Measurements from ENCODE around the gene PPP1R7. TPM values are rescaled to one million over a fixed set of nuclear protein-coding genes. Genes with fewer than 3 reads are reported as not detected.

The PPP1R7 gene
- total RNA-seq, 1 experiment from 2014 or later, result 45.4 TPM

DNA sequence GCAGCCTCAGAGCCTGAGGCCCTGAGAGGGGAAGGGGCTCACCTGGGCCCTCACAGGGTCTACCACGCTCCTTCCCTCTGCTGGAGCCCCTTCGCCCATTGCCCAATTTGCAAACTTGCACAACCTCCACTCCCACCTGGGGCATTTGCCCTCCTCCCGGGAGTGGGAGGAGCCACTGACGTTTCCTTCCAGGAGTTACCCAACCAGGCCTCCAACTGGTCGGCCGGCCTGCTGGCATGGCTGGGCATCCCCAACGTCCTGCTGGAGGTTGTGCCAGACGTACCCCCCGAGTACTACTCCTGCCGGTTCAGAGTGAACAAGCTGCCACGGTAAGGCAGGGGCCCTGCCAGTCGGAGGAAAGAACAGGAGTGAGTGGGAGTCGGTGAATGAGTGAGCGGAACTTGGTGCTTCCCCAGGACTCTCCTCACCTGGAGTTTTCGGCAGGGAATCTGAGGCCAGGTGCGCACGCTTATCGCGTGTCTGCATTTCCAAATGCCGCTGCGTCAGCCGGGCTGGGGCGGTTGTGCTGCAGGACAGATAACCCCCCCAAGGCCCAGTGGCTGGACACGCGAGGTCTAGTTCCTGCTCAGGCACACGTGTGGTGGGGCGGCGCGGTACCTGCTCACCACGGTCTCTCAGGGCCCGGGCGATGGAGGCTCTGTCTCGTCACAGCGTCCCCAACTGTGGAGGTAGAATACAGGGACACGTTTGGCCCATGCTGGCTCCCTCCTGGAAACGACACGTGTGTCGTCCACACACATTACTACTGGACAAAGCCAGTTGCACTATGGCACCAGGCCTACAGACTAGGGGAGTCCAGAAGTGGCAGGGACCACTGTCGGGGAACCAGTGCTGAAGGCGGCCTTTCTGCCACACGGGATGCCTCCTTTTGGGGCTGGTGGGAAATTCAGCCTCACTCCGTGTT, 49.9 kb downstream of the PPP1R7 start:
- no peaks in the 10 kb centered on the region for H3K4me1 ChIP-seq (ENCODE audit: control insufficient read depth in 1 of 2, insufficient read depth in 2 of 2, low read length in 2 of 2)
- no peak overlapping the region for H3K27ac ChIP-seq (ENCODE audit: low read depth, low read length)
- H3K9ac ChIP-seq (ENCODE audit: low read length), result no peak overlapping the region
- BruUV-seq (replicated peaks), result no TSS peak
- H3K36me3 ChIP-seq (ENCODE audit: control insufficient read depth in 1 of 2, insufficient read depth in 2 of 2, low read length in 2 of 2), result no peaks in the 10 kb centered on the region
- no peaks in the 10 kb centered on the region for H3K79me2 ChIP-seq (ENCODE audit: insufficient read depth, low read length)
- DNase-seq (ENCODE audit: low read depth, low spot score) (no peak), ATAC-seq (peak; percentile 47)
- POLR2A ChIA-PET, result no interaction called here
- H4K20me1 ChIP-seq (ENCODE audit: insufficient read depth), result no peaks in the 10 kb centered on the region
- H2AFZ ChIP-seq (ENCODE audit: low read depth, low read length, poor library complexity, severe bottlenecking), result no peak overlapping the region
- intact Hi-C loops (cut with micrococcal nuclease), result no loop called here
- H3K9me2 ChIP-seq (ENCODE audit: insufficient read depth), result no peaks in the 10 kb centered on the region
- H3K4me3 ChIP-seq (replicated peaks in 1 of 2; ENCODE audit: low read depth in 1 of 2, low read length in 2 of 2), result no peak overlapping the region
- CTCF ChIA-PET, result no interaction called here
- no peaks in the 10 kb centered on the region for H3K9me3 ChIP-seq (ENCODE audit: control insufficient read depth in 1 of 2, insufficient read depth in 1 of 2, low read depth in 1 of 2, low read length in 2 of 2)
- H3K4me2 ChIP-seq (ENCODE audit: low read length), result no peak overlapping the region
- RAD21 ChIA-PET (ENCODE audit: low non-redundant PET in 1 of 2, low total read pairs in 2 of 2, uncharacterized antibody in 2 of 2, unreplicated experiment in 2 of 2), result no interaction called here
- TF ChIP-seq EZH2phosphoT487 (IDR thresholded peaks at IDR 0.05; ENCODE audit: borderline replicate concordance) (no peak), EGR1 (IDR thresholded peaks at IDR 0.05; ENCODE audit: low read depth) (no peak)
- TF ChIP-seq, protein P1, sequence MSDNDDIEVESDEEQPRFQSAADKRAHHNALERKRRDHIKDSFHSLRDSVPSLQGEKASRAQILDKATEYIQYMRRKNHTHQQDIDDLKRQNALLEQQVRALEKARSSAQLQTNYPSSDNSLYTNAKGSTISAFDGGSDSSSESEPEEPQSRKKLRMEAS (IDR thresholded peaks at IDR 0.05), result no peak
- TF ChIP-seq, protein P2, sequence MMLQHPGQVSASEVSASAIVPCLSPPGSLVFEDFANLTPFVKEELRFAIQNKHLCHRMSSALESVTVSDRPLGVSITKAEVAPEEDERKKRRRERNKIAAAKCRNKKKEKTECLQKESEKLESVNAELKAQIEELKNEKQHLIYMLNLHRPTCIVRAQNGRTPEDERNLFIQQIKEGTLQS (IDR thresholded peaks at IDR 0.05), result no peak
- no peaks in the 10 kb centered on the region for H3K27me3 ChIP-seq (ENCODE audit: insufficient read depth, low read length)

DNA sequence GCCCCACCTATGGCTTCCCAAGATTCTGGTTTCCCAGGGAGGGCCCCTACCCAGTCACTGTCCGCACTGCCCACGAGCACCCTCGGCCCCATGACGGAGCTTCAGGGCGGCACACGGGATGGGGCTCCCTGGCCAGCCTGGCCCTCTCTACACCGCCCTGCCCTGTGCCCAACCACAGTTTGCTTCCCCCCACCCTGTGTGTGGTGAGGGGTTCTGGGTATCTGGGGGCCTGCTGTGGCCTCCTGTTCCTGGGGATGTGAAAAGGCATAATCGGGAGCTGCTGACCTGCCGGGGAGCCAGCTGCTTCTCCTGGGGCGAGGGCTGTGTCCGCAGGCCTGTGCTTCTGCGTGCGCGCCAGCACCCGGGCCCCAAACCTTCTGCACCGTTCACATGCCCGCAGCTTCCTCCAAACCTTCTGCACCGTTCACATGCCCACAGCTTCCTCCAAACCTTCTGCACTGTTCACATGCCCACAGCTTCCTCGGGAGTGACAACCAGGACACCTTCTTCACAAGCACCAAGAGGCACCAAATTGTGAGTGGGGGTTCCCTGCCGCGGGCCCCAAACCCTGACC, 50.6 kb downstream of the PPP1R7 start:
- POLR2A ChIA-PET, result no interaction called here
- Histone ChIP-seq H2AFZ (ENCODE audit: low read depth, low read length, poor library complexity, severe bottlenecking) (no peak overlapping the region), H3K9me2 (ENCODE audit: insufficient read depth) (no peaks in the 10 kb centered on the region), H3K36me3 (ENCODE audit: control insufficient read depth in 1 of 2, insufficient read depth in 2 of 2, low read length in 2 of 2) (no peaks in the 10 kb centered on the region), H3K4me1 (ENCODE audit: control insufficient read depth in 1 of 2, insufficient read depth in 2 of 2, low read length in 2 of 2) (no peaks in the 10 kb centered on the region), H3K27ac (ENCODE audit: low read depth, low read length) (no peak overlapping the region), H3K27me3 (ENCODE audit: insufficient read depth, low read length) (no peaks in the 10 kb centered on the region), H3K9me3 (ENCODE audit: control insufficient read depth in 1 of 2, insufficient read depth in 1 of 2, low read depth in 1 of 2, low read length in 2 of 2) (no peaks in the 10 kb centered on the region), H3K79me2 (ENCODE audit: insufficient read depth, low read length) (no peaks in the 10 kb centered on the region), H3K4me3 (replicated peaks in 1 of 2; ENCODE audit: low read depth in 1 of 2, low read length in 2 of 2) (no peak overlapping the region), H4K20me1 (ENCODE audit: insufficient read depth) (no peaks in the 10 kb centered on the region), H3K4me2 (ENCODE audit: low read length) (no peak overlapping the region), H3K9ac (ENCODE audit: low read length) (no peak overlapping the region)
- intact Hi-C loops (cut with micrococcal nuclease), result no loop called here
- RAD21 ChIA-PET (ENCODE audit: low non-redundant PET in 1 of 2, low total read pairs in 2 of 2, uncharacterized antibody in 2 of 2, unreplicated experiment in 2 of 2), result no interaction called here
- no TSS peak for BruUV-seq (replicated peaks)
- CTCF ChIA-PET, result no interaction called here
- no peak for DNase-seq (ENCODE audit: low read depth, low spot score)
- TF ChIP-seq POLR2A (IDR thresholded peaks at IDR 0.05; ENCODE audit: borderline replicate concordance, extremely low read depth, insufficient read depth, insufficient read length) (no peak), YY1 (IDR thresholded peaks at IDR 0.05; ENCODE audit: extremely low read depth, insufficient replicate concordance, low read depth, low read length) (no peak), CBX3 (IDR thresholded peaks at IDR 0.05; ENCODE audit: low read depth) (no peak), ZNF274 (IDR thresholded peaks at IDR 0.05; ENCODE audit: low read depth, low read length) (no peak), SRF (IDR thresholded peaks at IDR 0.05; ENCODE audit: low read depth) (no peak), CEBPB (IDR thresholded peaks at IDR 0.05; ENCODE audit: low read depth) (no peak), EGR1 (IDR thresholded peaks at IDR 0.05; ENCODE audit: low read depth) (no peak), ZBTB33 (IDR thresholded peaks at IDR 0.05; ENCODE audit: extremely low read depth, insufficient replicate concordance, low read length) (no peak), RAD21 (IDR thresholded peaks at IDR 0.05; ENCODE audit: low read depth) (no peak), EZH2phosphoT487 (IDR thresholded peaks at IDR 0.05; ENCODE audit: borderline replicate concordance) (no peak), TCF7L2 (IDR thresholded peaks at IDR 0.05; ENCODE audit: borderline replicate concordance, extremely low read depth, insufficient read depth, insufficient read length) (no peak)
- TF ChIP-seq, protein P1 (IDR thresholded peaks at IDR 0.05), result no peak
- no peak for ATAC-seq

Data from HCT116 (cell line).